Measurements from ENCODE around the gene ZNF227.

- TF ChIP-seq, protein P1, sequence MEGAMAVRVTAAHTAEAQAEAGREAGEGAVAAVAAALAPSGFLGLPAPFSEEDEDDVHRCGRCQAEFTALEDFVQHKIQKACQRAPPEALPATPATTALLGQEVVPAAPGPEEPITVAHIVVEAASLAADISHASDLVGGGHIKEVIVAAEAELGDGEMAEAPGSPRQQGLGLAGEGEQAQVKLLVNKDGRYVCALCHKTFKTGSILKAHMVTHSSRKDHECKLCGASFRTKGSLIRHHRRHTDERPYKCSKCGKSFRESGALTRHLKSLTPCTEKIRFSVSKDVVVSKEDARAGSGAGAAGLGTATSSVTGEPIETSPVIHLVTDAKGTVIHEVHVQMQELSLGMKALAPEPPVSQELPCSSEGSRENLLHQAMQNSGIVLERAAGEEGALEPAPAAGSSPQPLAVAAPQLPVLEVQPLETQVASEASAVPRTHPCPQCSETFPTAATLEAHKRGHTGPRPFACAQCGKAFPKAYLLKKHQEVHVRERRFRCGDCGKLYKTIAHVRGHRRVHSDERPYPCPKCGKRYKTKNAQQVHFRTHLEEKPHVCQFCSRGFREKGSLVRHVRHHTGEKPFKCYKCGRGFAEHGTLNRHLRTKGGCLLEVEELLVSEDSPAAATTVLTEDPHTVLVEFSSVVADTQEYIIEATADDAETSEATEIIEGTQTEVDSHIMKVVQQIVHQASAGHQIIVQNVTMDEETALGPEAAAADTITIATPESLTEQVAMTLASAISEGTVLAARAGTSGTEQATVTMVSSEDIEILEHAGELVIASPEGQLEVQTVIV (CRISPR knock-in tag; IDR thresholded peaks at IDR 0.05; ENCODE audit: borderline replicate concordance), result no peak
- no peak for TF ChIP-seq SETDB1 (IDR thresholded peaks at IDR 0.05; ENCODE audit: low read length)
- no peak for TF ChIP-seq ZBTB40 (IDR thresholded peaks at IDR 0.05)
- no peak for TF ChIP-seq ZBTB40 (CRISPR knock-in tag; IDR thresholded peaks at IDR 0.05)
- TF ChIP-seq FOXJ3 (CRISPR knock-in tag; IDR thresholded peaks at IDR 0.05), result no peak
- no peak for TF ChIP-seq EZH2 (IDR thresholded peaks at IDR 0.05; ENCODE audit: borderline replicate concordance, low read depth, low read length)
- no peak for TF ChIP-seq MTA3 (IDR thresholded peaks at IDR 0.05; ENCODE audit: borderline replicate concordance)
- TF ChIP-seq, protein P2, sequence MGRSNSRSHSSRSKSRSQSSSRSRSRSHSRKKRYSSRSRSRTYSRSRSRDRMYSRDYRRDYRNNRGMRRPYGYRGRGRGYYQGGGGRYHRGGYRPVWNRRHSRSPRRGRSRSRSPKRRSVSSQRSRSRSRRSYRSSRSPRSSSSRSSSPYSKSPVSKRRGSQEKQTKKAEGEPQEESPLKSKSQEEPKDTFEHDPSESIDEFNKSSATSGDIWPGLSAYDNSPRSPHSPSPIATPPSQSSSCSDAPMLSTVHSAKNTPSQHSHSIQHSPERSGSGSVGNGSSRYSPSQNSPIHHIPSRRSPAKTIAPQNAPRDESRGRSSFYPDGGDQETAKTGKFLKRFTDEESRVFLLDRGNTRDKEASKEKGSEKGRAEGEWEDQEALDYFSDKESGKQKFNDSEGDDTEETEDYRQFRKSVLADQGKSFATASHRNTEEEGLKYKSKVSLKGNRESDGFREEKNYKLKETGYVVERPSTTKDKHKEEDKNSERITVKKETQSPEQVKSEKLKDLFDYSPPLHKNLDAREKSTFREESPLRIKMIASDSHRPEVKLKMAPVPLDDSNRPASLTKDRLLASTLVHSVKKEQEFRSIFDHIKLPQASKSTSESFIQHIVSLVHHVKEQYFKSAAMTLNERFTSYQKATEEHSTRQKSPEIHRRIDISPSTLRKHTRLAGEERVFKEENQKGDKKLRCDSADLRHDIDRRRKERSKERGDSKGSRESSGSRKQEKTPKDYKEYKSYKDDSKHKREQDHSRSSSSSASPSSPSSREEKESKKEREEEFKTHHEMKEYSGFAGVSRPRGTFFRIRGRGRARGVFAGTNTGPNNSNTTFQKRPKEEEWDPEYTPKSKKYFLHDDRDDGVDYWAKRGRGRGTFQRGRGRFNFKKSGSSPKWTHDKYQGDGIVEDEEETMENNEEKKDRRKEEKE (IDR thresholded peaks at IDR 0.05; ENCODE audit: borderline replicate concordance in 1 of 2, control insufficient read depth in 1 of 2, low read depth in 2 of 2, low read length in 1 of 2), result no peak
- TF ChIP-seq, protein P3, sequence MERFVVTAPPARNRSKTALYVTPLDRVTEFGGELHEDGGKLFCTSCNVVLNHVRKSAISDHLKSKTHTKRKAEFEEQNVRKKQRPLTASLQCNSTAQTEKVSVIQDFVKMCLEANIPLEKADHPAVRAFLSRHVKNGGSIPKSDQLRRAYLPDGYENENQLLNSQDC (CRISPR knock-in tag; IDR thresholded peaks at IDR 0.05), result no peak
These were observed 48.0 kb downstream of the ZNF227 start for GRCh38 chr19:44260343-44260681.
